ENCODE results near the gene CENPX. TPM values are rescaled to one million over a fixed set of nuclear protein-coding genes. Genes with fewer than 3 reads are reported as not detected.
"Not testable (repeated sequence)": the region's sequence is repeated elsewhere in the genome, so short reads cannot be mapped to it uniquely, and the experiment has no call there.

The CENPX gene
- total RNA-seq, 1 donor from 2014 or later, result 74.3 TPM

- no peak for DNase-seq (ENCODE audit: extremely low read depth, low read depth, low spot score)
Measured at GRCh38 chr17:82042649-82043048, 20.0 kb upstream of the CENPX start.

GRCh38 chr17:82041144-82041814 lies 18.6 kb upstream of the CENPX start:
- DNase-seq (ENCODE audit: extremely low read depth, low read depth, low spot score), result no peak

- no peak for DNase-seq (ENCODE audit: extremely low read depth, low read depth, low spot score)
Measured at GRCh38 chr17:82039695-82040299, 17.1 kb upstream of the CENPX start.

- DNase-seq (ENCODE audit: extremely low read depth, low read depth, low spot score), result not testable (repeated sequence)
Measured at GRCh38 chr17:82038796-82039409, 16.2 kb upstream of the CENPX start.

- DNase-seq (ENCODE audit: extremely low read depth, low read depth, low spot score), result no peak
Measured at GRCh38 chr17:82037889-82038195, 15.2 kb upstream of the CENPX start.

- DNase-seq (ENCODE audit: extremely low read depth, low read depth, low spot score), result no peak
Measured at GRCh38 chr17:82037092-82037888, 14.6 kb upstream of the CENPX start, which contains the start of gene DCXR. DCXR (minus strand) TSS chr17:82037697; CDS start chr17:82037682, 15 bp downstream.

GRCh38 chr17:82036634-82037091 lies 14.0 kb upstream of the CENPX start:
- DNase-seq (ENCODE audit: extremely low read depth, low read depth, low spot score), result no peak

GRCh38 chr17:82035956-82036633 lies 13.4 kb upstream of the CENPX start:
- no peak for DNase-seq (ENCODE audit: extremely low read depth, low read depth, low spot score)

GRCh38 chr17:82035488-82035887 lies 12.8 kb upstream of the CENPX start:
- no peak for DNase-seq (ENCODE audit: extremely low read depth, low read depth, low spot score)

GRCh38 chr17:82034371-82035011 lies 11.8 kb upstream of the CENPX start:
- DNase-seq (ENCODE audit: extremely low read depth, low read depth, low spot score), result no peak

- no peak for DNase-seq (ENCODE audit: extremely low read depth, low read depth, low spot score)
Measured at GRCh38 chr17:82033359-82034085, 10.8 kb upstream of the CENPX start.

GRCh38 chr17:82031885-82032627 lies 9.4 kb upstream of the CENPX start:
- no peak for DNase-seq (ENCODE audit: extremely low read depth, low read depth, low spot score)

- no peak for DNase-seq (ENCODE audit: extremely low read depth, low read depth, low spot score)
Measured at GRCh38 chr17:82031303-82031884, 8.7 kb upstream of the CENPX start, which contains the start of gene RAC3. RAC3 (plus strand) TSS chr17:82031678; CDS start chr17:82031762, 84 bp downstream.

- DNase-seq (ENCODE audit: extremely low read depth, low read depth, low spot score), result no peak
Measured at GRCh38 chr17:82030470-82031302, 8.0 kb upstream of the CENPX start.

GRCh38 chr17:82029990-82030469 lies 7.4 kb upstream of the CENPX start:
- DNase-seq (ENCODE audit: extremely low read depth, low read depth, low spot score), result no peak

- no peak for DNase-seq (ENCODE audit: extremely low read depth, low read depth, low spot score)
Measured at GRCh38 chr17:82029391-82029790, 6.7 kb upstream of the CENPX start.

- no peak for DNase-seq (ENCODE audit: extremely low read depth, low read depth, low spot score)
Measured at GRCh38 chr17:82028966-82029365, 6.3 kb upstream of the CENPX start.

All from glomerular endothelial cell (primary cell).